B cell (primary cell): ENCODE results near the gene CMPK1. TPM values are rescaled to one million over a fixed set of nuclear protein-coding genes. Genes with fewer than 3 reads are reported as not detected.

Source experiments
- ATAC-seq: fragments of 200-7000 bp; cut with Tn5 transposase; one replicate; pipeline ENCODE4 v1.10.0; 2021; ENCODE audit warnings: low read depth, mild to moderate bottlenecking, moderate number of reproducible peaks, moderate library complexity
- CTCF ChIA-PET: fragments of 350-600 bp; sonication (Branson Sonifier 250); formaldehyde crosslinking; loops from one replicate; lab custom pipeline; 2021; ENCODE audit warnings: antibody characterized with exemption, inconsistent platforms; lab: Charles Lee
- POLR2A ChIA-PET: fragments of 350-600 bp; sonication (Branson Sonifier 250); formaldehyde crosslinking; loops from one replicate; lab custom pipeline; 2021; ENCODE audit warnings: antibody characterized with exemption; lab: Charles Lee
- DNase-seq: peaks from one replicate; pipeline ENCODE4 v3.0.0; 2013
- H2AFZ ChIP-seq: 2 replicates; pipeline ENCODE4 v1.6.1; 2012; ENCODE audit warnings: mild to moderate bottlenecking, low read depth, low read length; ENCODE audit not compliant: insufficient read depth, poor library complexity, severe bottlenecking
- H3K27ac ChIP-seq, 2 donors: 1 replicate in 1 of 2; 2 replicates in 1 of 2; pipeline ENCODE4 v1.5.1; 2012 to 2013; ENCODE audit warnings: low read length in 2 of 2, mild to moderate bottlenecking in 2 of 2, moderate library complexity in 1 of 2
- H3K27me3 ChIP-seq, 4 experiments: fragments of 200-600 bp in 1 of 4; sonication (generic) in 1 of 4; replicated peaks in 1 of 4; 1 replicate in 2 of 4; 2 replicates in 2 of 4; pipeline versions ENCODE4 v1.6.1 to v1.7.0; 2013 to 2016; ENCODE audit warnings: low read length in 3 of 4, mild to moderate bottlenecking in 2 of 4, mixed read lengths in 1 of 4, moderate library complexity in 1 of 4; ENCODE audit not compliant: insufficient read depth in 4 of 4, control insufficient read depth in 3 of 4; ENCODE audit errors: control extremely low read depth in 1 of 4
- H3K36me3 ChIP-seq, 2 experiments: replicated peaks in 1 of 2; 1 replicate in 1 of 2; 2 replicates in 1 of 2; pipeline versions ENCODE4 v1.6.1 to v1.7.1; 2013; ENCODE audit warnings: low read length in 1 of 2; ENCODE audit not compliant: insufficient read depth in 2 of 2, control insufficient read depth in 1 of 2; ENCODE audit errors: control extremely low read depth in 1 of 2, extremely low read depth in 1 of 2
- H3K4me1 ChIP-seq, 2 donors: fragments of 200-600 bp in 1 of 2; sonication (generic) in 1 of 2; 1 replicate in 1 of 2; 2 replicates in 1 of 2; pipeline versions ENCODE4 v1.5.1 to v1.6.1; 2013 to 2017; ENCODE audit warnings: low read length in 2 of 2; ENCODE audit not compliant: control insufficient read depth in 2 of 2, insufficient read depth in 2 of 2
- H3K4me2 ChIP-seq: replicated peaks from 2 replicates; pipeline ENCODE3; 2012; ENCODE audit warnings: mild to moderate bottlenecking, low read depth, low read length; ENCODE audit not compliant: poor library complexity, severe bottlenecking
- H3K4me3 ChIP-seq, 5 experiments: fragments of 200-600 bp in 1 of 5; sonication (generic) in 1 of 5; 1 replicate in 3 of 5; 2 replicates in 2 of 5; pipeline versions ENCODE4 v1.5.1 to v1.7.0; 2011 to 2016; ENCODE audit warnings: low read length in 4 of 5, mild to moderate bottlenecking in 4 of 5, low read depth in 2 of 5, control low read depth in 1 of 5, moderate library complexity in 1 of 5; ENCODE audit not compliant: insufficient read depth in 1 of 5; ENCODE audit errors: control extremely low read depth in 1 of 5, extremely low read depth in 1 of 5
- H3K79me2 ChIP-seq: fragments of 200-600 bp; sonication (generic); one replicate; pipeline ENCODE4 v1.6.0; 2016; ENCODE audit warnings: low read length; ENCODE audit not compliant: control insufficient read depth, insufficient read depth
- H3K9ac ChIP-seq: fragments of 200-600 bp; sonication (generic); 2 replicates; pipeline ENCODE4 v1.6.1; 2017; ENCODE audit warnings: mild to moderate bottlenecking, low read length, moderate library complexity
- H3K9me3 ChIP-seq, 3 donors: one replicate each; pipeline versions ENCODE4 v1.6.1 to v1.7.1; 2013; ENCODE audit warnings: low read length in 2 of 3; ENCODE audit not compliant: control insufficient read depth in 2 of 3, insufficient read depth in 1 of 3; ENCODE audit errors: control extremely low read depth in 1 of 3
- H4K20me1 ChIP-seq: 2 replicates; pipeline ENCODE4 v1.6.0; 2012; ENCODE audit warnings: mild to moderate bottlenecking, low read length; ENCODE audit not compliant: insufficient read depth, control insufficient read depth, poor library complexity, severe bottlenecking
- H3K27ac Mint-ChIP-seq: one replicate; pipeline ENCODE4 v1.8.0; 2021; ENCODE audit warnings: mixed read lengths
- H3K27me3 Mint-ChIP-seq: one replicate; pipeline ENCODE4 v1.8.0; 2021; ENCODE audit warnings: mixed read lengths
- H3K4me1 Mint-ChIP-seq: one replicate; pipeline ENCODE4 v1.8.0; 2021; ENCODE audit warnings: mixed read lengths
- H3K4me3 Mint-ChIP-seq: one replicate; pipeline ENCODE4 v1.8.0; 2021; ENCODE audit warnings: mixed read lengths
- H3K9me3 Mint-ChIP-seq: one replicate; pipeline ENCODE4 v1.8.0; 2022; ENCODE audit warnings: mixed read lengths; ENCODE audit not compliant: insufficient read depth
- EZH2 ChIP-seq: IDR thresholded peaks from 2 replicates; pipeline ENCODE4 v1.6.1; 2012; ENCODE audit warnings: borderline replicate concordance, low read depth, mild to moderate bottlenecking, moderate library complexity, low read length; ENCODE audit not compliant: insufficient read depth, poor library complexity, severe bottlenecking
- WGBS: methylation state at CpG from one replicate; pipeline ENCODE4 v1.1.5; 2013; ENCODE audit warnings: missing lambda C conversion rate; ENCODE audit not compliant: insufficient coverage; 5-methylcytosine and 5-hydroxymethylcytosine counted together
- intact Hi-C: fragments of 100-400 bp; cut with micrococcal nuclease; formaldehyde crosslinking; loops from one replicate; pipeline ENCODE4 v1.10.0; 2022
- polyA plus RNA-seq: library from polyadenylated mRNA; depleted of rRNA; stranded (reverse); fragments of >200 nt; gene quantifications from 2 replicates; pipeline ENCODE4 v1.2.3, GENCODE V29; 2012
- total RNA-seq, 2 donors: library from RNA; stranded (reverse); fragments of 120-200 nt in 1 of 2; gene quantifications; 1 replicate in 1 of 2; 2 replicates in 1 of 2; pipeline versions ENCODE4 v1.2.3 to v1.2.4, GENCODE V29; 2013 to 2022
- TF ChIP-seq, protein P1 (sequence below): fragments of 200-600 bp; IDR thresholded peaks from one replicate; pipeline ENCODE4 v1.8.0; 2022; ENCODE audit warnings: antibody characterized with exemption, mild to moderate bottlenecking

CMPK1 gene
- total and polyA plus RNA-seq, 2 donors (not counting 1 experiment from before 2014, with no cell fraction given): 16.8 to 97.4 TPM

DNA sequence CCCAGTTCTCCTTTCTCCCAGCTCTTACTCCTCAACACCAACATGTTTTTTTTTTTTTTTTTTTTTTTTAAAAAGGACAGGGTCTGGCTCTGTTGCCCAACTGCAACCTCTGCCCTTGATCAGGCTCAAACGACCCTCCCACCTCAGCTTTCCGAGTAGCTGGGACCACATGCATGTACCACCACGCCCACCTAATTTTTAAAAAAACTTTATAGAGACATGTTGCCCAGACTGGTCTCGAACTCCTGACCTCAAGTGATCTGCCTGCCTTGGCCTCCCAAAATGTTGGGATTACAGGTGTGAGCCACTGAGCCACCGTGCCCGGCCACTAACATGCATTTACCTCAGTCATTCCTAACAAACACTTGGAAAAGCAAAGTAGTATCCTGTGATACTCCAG, 51.4 kb downstream of the CMPK1 start:
- no peaks in the 10 kb centered on the region for H3K9me3 Mint-ChIP-seq

DNA sequence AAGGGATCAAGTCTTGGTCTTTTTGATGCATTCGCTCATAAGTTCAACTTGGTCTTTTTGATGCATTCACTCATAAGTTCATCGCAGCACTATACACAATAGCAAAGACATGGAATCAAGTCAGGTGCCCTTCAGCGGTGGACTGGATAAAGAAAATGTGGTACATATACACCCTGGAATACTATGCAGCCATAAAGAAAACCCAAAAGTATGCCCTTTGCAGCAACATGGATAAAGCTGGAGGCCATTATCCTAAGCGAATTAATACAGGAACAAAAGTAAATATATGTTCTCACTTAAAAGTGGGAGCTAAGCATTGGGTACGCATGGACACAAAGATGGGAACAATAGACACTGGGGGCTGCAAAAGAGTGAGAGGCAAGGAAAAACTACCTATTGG, 52.7 kb downstream of the CMPK1 start:
- Mint-ChIP-seq H3K27ac (no peak overlapping the region), H3K4me3 (no peak overlapping the region), H3K4me1 (no peaks in the 10 kb centered on the region), H3K27me3 (peaks cover 6% of the 10 kb centered on the region), H3K9me3 (no peaks in the 10 kb centered on the region)
- ChIA-PET POLR2A (no interaction called here), CTCF (interaction anchor here (0.6 to 1.1 kb wide), 2 partner anchors 21 to 270 kb away, joined by 3 to 4 read pairs; no protein-coding TSS in a partner anchor)
- TF ChIP-seq EZH2: no peak
- TF ChIP-seq, protein P1, sequence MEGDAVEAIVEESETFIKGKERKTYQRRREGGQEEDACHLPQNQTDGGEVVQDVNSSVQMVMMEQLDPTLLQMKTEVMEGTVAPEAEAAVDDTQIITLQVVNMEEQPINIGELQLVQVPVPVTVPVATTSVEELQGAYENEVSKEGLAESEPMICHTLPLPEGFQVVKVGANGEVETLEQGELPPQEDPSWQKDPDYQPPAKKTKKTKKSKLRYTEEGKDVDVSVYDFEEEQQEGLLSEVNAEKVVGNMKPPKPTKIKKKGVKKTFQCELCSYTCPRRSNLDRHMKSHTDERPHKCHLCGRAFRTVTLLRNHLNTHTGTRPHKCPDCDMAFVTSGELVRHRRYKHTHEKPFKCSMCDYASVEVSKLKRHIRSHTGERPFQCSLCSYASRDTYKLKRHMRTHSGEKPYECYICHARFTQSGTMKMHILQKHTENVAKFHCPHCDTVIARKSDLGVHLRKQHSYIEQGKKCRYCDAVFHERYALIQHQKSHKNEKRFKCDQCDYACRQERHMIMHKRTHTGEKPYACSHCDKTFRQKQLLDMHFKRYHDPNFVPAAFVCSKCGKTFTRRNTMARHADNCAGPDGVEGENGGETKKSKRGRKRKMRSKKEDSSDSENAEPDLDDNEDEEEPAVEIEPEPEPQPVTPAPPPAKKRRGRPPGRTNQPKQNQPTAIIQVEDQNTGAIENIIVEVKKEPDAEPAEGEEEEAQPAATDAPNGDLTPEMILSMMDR: no peak
- Histone ChIP-seq H3K27me3 (no peaks in the 10 kb centered on the region), H3K9ac (no peak overlapping the region), H3K9me3 (no peaks in the 10 kb centered on the region), H3K27ac (no peak overlapping the region), H2AFZ (no peak overlapping the region), H3K36me3 (no peaks in the 10 kb centered on the region), H3K79me2 (no peaks in the 10 kb centered on the region), H3K4me3 (no peak overlapping the region), H3K4me2 (no peak overlapping the region), H4K20me1 (no peaks in the 10 kb centered on the region), H3K4me1 (no peaks in the 10 kb centered on the region)
- no peak for ATAC-seq
- intact Hi-C loops: no loop called here
- no peak for DNase-seq
- no CpG with 5 or more reads among the region's 5 CpGs for WGBS

More for the DNA sequence above, 51.4 kb downstream of the CMPK1 start:
- Histone ChIP-seq H3K9ac (no peak overlapping the region), H3K4me1 (no peaks in the 10 kb centered on the region), H3K79me2 (no peaks in the 10 kb centered on the region), H3K27me3 (no peaks in the 10 kb centered on the region), H3K4me2 (no peak overlapping the region), H3K27ac (no peak overlapping the region), H3K36me3 (peaks cover 0 to 5% of the 10 kb centered on the region in 2 experiments), H3K9me3 (no peaks in the 10 kb centered on the region), H3K4me3 (no peak overlapping the region), H4K20me1 (no peaks in the 10 kb centered on the region), H2AFZ (no peak overlapping the region)
- ChIA-PET CTCF (interaction anchor here (1.0 kb wide), 1 partner anchor 325 kb away, joined by 3 read pairs; no protein-coding TSS in a partner anchor), POLR2A (no interaction called here)
- ATAC-seq (no peak), DNase-seq (no peak)
- WGBS: 92% methylated on average over 4 of the region's 6 CpGs
- Mint-ChIP-seq H3K27ac (no peak overlapping the region), H3K27me3 (peaks cover 3% of the 10 kb centered on the region), H3K4me3 (no peak overlapping the region), H3K4me1 (no peaks in the 10 kb centered on the region)
- intact Hi-C loops: no loop called here
- TF ChIP-seq EZH2: no peak
- TF ChIP-seq, protein P1: no peak
